NCI-H345 treated with DMSO at 0.1 percent for 48 hours (cell line): ENCODE data around the gene HTR3E.
"Not testable (repeated sequence)": the region's sequence is repeated elsewhere in the genome, so short reads cannot be mapped to it uniquely, and the experiment has no call there.

Experiments
- DNase-seq: peaks from one replicate; lab custom pipeline; 2025; ENCODE audit not compliant: unreplicated experiment; lab: John Stamatoyannopoulos, UW

Gene HTR3E

DNA sequence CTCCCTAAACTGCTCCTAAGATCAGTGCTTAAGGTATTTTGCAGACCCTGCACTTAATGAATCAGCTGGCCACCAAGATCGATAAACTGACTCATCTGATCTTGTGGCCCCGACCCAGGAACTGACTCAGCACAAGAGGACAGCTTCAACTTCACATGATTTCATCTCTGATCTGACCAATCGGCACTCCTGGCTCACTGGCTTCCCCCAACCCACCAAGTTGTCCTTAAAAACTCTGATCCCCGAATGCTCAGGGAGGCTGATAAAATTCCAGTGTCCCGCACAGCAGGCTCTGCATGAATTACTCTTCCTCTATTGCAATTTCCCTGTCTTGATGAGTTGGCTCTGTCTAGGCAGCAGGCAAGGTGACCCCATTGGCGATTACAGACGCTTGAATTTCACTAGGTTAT is 13.5 kb downstream of the HTR3E start:
- DNase-seq: no peak

DNA sequence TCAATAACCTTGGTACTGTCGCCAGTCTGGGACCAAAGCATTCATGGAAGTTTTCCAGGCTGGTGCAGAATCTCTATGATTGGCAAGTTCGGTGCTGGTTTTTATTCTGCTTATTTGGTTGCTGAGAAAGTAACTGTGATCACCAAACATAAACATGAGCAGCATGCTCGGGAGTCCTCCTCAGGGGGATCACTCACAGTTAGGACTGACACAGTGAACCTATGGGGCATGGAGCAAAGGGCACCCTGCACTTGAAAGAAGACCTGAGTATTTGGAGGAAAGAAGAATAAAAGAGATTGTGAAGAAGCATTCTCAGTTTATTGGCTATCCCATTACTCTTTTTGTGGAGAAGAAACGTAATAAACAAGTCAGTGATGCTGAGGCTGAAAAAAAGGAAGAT is 19.2 kb downstream of the HTR3E start:
- DNase-seq: no peak

GRCh38 chr3:184117636-184118035 is 20.8 kb downstream of the HTR3E start:
- DNase-seq: no peak

- DNase-seq: not testable (repeated sequence)
These were observed 24.2 kb downstream of the HTR3E start for GRCh38 chr3:184121031-184121430.

DNA sequence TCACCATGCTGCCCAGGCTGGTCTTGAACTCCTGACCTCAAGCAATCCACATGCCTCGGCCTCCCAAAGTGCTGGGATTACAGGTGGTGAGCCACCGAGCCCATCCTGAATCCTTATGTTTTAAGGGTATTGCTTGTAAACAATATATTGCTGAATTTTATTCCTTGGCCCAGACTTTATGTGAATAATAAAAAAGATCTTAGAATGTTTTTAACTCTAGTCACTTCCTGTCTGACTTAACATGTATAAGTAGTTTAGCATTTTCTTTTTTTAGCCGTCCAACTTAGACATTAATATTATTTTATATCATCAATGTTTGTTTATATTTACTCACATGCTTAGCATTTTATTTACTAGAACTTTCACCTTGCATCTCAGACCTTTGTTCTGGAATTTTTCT is 29.1 kb downstream of the HTR3E start:
- DNase-seq: no peak

GRCh38 chr3:184129012-184129411 is 32.1 kb downstream of the HTR3E start:
- peak; percentile 34 for DNase-seq

DNA sequence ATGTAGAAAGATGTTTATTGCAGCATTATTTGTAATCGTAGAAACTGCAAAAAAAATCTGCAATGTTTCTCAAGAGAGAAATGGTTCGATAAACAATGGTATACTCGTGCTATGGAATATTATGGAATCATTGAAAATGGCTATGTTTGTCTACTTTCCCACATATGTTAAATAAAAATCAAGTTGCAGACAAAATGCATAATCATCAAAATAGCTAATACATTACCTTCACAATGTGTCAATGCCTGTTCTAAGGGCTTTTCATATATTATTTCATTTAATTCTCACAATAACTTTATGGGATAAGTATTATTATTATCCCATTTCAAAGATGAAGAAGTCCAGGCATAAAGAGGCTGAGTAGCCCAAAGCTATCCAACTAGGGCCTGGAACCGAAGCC is 36.1 kb downstream of the HTR3E start:
- no peak for DNase-seq

- peak; percentile 71 for DNase-seq
These were observed 37.2 kb downstream of the HTR3E start for GRCh38 chr3:184133840-184134745.

DNA sequence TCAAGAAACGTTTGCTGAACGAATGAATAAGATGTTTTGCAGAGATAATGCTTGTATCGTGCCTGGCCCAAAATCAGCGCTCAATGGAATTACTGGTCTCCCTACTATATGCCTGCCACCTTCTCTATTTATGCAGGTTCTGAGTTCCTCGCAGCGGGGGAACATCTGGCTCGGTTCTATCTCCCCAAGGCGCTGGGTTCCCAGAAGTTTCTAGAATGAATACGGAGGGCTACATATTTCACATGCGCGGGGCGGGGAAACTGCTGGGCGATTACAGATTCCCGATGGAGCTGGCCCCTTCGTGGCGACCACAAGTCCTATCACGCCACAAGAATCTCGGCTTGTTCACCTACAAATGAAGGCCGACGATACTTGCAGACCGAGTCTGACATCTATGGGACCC is 37.9 kb downstream of the HTR3E start:
- no peak for DNase-seq

DNA sequence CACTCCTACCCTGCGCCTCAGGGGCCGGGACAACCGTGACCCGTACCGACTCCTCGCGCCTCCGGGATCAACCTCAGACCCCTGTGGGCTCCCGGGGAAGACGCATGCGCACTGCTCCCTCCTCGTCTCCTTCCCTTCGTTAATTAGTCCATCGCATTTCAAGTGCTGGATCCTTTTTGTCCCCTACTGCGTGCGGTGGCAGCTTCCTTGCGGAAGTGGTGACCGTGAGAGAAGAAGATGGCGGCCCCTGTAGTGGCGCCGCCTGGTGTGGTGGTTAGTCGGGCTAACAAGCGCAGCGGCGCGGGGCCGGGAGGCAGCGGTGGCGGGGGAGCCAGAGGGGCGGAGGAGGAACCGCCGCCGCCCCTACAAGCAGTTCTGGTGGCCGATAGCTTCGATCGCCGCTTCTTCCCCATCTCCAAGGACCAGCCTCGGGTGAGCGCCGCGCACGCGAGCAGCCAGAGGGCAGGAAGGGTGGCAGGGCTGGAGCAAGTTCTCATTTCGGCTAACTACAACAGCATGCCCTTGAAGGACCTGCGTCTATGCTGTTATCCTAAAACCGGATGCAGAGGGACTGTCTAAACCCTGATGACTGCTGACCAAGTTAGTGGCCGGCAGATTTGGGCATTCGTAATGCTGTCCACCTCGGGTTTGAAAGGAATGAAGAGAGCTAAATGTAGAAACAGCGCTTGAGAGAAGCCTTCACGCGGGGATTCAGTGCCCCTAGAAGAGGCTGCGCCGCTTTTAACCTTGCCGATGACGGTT is 38.5 kb downstream of the HTR3E start, which contains the start of gene EIF2B5:
EIF2B5 (plus strand) TSS at position 210 of the 762 bp plus-strand sequence; CDS start at position 238, 28 bp downstream.
- DNase-seq: peak; percentile 91

DNA sequence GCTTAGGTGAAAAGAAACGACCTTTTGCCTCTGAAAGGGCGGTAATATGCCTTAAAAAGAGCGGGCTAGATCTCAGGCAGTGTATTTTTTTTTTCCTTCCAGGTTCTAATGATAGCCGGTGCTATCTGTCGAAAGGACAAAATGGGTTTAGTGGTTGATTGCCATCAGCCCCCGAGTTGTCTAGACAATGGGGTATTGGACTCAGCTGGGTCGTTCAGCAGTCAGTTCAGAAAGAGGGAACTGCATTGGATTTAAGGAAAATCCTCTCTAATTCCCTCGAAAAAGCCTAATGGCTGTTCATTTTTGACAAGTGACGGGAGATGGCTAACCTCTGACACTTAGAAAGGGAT is 39.0 kb downstream of the HTR3E start:
- no peak for DNase-seq

GRCh38 chr3:184140436-184140835 is 43.6 kb downstream of the HTR3E start:
- no peak for DNase-seq

GRCh38 chr3:184142199-184142598 is 45.3 kb downstream of the HTR3E start:
- no peak for DNase-seq

- DNase-seq: no peak
These were observed 46.5 kb downstream of the HTR3E start for GRCh38 chr3:184143327-184143726.

DNA sequence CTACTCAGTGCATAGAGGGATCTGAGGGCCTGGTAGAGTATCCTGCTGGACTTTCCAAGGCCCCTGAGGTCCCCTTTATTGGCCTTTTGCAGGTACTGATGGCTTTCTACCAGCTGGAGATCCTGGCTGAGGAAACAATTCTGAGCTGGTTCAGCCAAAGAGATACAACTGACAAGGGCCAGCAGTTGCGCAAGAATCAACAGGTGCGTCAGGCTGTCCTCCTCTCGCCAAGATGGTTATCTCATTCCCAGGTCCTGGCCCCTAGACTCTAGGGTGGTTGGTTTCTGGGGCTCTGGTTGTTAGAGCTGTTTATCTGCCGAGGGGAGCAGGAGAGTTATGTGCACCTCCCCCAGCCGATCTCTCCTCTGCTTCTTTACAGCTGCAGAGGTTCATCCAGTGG is 47.6 kb downstream of the HTR3E start:
- DNase-seq: no peak

DNA sequence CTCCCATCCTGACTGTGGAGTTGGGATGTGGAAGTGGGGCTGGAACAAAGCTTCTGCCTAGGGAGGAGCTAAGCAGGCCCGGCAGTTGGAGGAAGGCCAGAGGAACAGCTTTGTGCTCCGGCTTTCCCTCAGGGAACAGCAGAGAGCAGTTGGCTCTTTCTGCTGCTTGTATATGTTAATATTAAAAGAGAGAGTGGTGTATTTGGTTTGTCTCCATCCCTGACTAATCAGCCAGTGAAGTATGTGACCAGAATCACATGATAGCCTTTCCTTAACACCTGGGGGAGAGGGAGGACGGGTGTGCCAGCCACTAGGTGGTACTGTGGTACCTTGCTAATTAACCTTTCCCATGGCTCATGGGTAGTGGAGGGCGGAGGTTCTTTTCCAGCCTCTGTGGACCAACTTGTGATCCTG is 48.3 kb downstream of the HTR3E start:
- peak; percentile 51 for DNase-seq

DNA sequence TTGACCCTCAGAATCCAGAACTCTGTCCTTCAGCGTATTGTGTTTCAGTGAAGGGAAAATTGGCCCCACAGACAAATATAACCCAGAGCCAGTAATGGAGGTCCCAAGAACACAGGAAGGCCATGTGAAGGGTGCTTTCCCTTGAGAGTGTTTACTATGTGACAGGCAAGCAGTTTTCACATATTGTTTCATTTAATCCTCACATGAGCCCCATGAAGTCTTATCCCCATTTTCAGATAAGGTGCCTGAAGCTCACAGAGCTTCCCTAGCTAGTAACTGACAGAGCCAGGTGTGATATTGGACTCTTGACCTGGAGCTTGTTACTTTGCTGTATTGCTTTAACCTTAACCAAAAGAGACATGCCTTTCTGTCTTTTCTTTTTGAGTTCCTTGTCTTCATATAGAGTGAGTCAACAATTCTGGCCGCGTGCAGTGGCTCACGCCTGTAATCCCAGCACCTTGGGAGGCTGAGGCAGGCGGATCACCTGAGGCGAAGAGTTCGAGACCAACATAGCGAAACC is 48.9 kb downstream of the HTR3E start:
- DNase-seq: no peak

DNA sequence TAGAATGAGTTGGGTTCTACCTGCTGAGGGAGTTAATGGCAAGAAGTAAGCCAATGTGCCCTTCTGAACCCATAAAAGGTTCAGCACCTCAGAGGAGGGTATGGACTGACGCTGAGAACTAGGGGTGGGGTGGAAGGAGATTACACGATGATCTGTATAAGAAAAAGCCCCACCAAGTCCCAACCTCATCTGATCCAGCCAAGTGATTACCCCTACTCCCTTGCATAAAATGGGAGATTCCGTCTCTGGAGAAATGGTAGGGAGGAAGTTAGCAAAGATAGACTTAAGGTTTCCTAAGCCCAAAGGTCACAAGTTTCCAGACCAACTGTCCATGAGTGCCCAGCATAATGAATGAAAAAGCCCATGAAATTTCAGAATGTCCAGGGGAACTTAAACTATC is 51.2 kb downstream of the HTR3E start:
- DNase-seq: no peak

- DNase-seq: no peak
These were observed 52.3 kb downstream of the HTR3E start for GRCh38 chr3:184149123-184149522.

- not testable (repeated sequence) for DNase-seq
These were observed 52.9 kb downstream of the HTR3E start for GRCh38 chr3:184149770-184150169.

DNA sequence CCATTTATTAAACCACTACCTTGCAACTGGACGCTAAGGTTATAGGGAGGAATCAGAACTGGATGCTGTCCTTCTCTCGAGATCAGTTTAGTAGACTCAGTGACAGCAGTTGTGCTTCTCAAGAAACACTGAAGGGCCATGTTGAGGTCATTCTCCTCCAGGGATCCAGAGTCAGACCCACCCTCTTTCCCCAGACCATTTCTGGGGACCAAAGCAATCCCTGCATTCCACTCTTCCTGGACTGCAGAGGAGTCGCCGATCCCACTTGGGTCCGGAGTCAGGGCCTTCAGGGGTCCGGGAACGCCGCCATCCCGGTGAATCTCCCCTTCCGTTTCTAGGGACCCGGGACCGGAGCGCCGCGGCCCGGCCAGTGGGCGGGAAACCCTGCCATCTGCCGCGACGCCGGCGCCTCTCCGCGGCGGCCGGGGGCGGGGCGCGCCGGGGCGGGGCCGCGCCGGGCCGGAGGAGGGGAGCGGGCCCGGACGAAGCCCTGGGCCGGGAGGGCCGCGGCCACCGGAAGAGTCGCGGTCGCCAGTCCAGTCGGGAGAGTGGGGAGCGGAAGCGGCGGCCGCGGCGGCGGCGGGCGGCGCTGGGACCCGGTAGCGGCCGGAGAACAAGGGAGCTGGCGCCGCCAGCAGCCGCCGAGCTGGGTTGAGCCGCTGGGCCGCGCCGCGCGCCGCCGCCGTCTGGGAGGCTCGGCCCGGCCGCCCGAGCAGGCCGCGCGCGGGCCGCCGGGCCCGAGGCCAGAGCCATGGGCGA is 58.2 kb downstream of the HTR3E start, which contains the start of gene DVL3:
DVL3 (plus strand) TSS at position 493 of the 759 bp plus-strand sequence; CDS start at position 752, 259 bp downstream.
- peak; percentile 46 for DNase-seq
